Measurements from ENCODE around the gene GARRE1.
"Not testable (repeated sequence)": the region's sequence is repeated elsewhere in the genome, so short reads cannot be mapped to it uniquely, and the experiment has no call there.

GRCh38 chr19:34216745-34217219 lies 37.6 kb upstream of the GARRE1 start:
- TF ChIP-seq CTCF, EZH2phosphoT487 (IDR thresholded peaks at IDR 0.05; ENCODE audit: low read length): not testable (repeated sequence)

Measured in MM.1S (cell line).